Effector CD4-positive, alpha-beta T cell (primary cell): ENCODE results near the gene CPSF6.
"Not testable (repeated sequence)": the region's sequence is repeated elsewhere in the genome, so short reads cannot be mapped to it uniquely, and the experiment has no call there.

ENCODE experiments used
- DNase-seq: peaks from one replicate; pipeline ENCODE4 v3.0.0-alpha.2; 2020
- total RNA-seq: gene quantifications from one replicate; lab custom pipeline; 2026; lab: John Stamatoyannopoulos, UW

Gene CPSF6, protein sequence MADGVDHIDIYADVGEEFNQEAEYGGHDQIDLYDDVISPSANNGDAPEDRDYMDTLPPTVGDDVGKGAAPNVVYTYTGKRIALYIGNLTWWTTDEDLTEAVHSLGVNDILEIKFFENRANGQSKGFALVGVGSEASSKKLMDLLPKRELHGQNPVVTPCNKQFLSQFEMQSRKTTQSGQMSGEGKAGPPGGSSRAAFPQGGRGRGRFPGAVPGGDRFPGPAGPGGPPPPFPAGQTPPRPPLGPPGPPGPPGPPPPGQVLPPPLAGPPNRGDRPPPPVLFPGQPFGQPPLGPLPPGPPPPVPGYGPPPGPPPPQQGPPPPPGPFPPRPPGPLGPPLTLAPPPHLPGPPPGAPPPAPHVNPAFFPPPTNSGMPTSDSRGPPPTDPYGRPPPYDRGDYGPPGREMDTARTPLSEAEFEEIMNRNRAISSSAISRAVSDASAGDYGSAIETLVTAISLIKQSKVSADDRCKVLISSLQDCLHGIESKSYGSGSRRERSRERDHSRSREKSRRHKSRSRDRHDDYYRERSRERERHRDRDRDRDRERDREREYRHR
- total RNA-seq: 169 reads per million, percentile 90 among the genes with 10 or more reads in this experiment

DNA sequence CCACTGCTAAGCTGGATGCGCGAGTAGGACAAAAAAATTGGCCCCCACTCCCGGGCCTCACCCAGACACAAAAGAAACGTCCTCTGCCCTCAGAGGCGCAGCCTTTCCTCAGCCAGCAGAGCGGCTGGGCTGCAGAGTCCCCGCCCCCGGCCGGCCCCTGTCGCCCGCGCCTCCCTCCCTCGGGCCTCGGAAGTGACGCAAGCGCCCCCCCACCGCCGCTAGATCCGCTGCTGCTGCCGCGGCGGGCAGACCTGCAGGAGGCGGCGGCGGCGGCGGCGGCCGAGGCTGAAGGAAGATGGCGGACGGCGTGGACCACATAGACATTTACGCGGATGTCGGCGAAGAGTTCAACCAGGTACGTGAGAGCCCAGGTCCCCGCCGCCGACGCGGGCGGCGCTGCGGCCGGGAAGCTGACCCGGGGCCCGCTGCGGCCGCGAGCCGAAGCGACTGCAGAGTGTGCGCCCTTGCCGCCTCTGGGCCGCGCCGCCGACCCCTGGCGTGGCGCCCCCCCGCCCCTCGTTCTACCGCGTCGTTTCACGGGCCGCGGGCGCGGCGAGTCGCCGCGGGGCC, at the start of gene CPSF6:
Gene CPSF6, plus strand, starts transcription at position 218 of the 570 bp plus-strand sequence. Its CDS starts 78 bp downstream, at position 296.
- DNase-seq: peak; percentile 95

DNA sequence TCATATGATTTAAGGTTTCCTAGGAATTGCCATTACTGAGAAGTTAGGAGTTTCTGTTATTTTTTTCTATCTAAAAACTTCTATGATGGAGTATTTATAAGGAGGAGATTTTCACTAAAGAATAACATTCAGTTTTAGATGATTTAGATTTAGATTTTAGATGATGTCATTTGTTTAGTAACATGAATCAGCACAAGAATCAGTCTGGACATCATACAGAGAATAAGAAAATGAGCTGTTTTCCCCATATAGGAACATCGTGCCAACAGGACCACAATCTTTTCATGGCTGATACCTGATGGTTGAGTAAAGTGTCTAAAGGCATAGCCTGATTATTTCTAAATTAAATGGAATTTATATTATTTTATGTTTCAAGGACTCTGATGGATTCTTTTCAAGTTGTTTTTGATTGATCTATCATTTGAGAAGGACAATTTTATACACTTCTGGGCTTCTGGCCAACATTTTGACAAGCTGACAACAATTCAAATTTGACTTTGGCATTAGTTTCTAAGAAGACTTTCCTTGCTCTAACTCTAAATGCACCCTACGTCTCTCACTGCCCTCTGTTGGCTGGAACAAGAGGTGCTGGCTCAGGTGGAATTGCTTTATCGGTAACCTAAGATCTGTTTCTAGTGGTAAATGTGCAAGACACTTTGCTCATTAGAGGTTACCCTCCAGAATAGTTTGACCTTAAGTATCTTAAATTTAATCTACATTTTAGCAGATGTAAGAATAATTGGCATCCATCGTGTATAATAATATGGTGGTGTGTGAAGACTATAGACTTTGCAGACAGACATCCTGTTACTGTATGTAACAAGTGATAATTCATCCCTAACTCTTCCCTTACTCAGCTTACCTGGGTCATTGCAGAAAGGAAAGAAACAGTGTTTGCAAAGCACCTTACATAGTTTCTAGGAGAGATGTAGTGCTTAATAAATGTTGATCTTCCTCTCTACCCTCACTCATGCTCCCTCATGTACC, 42.8 kb upstream of the CPSF6 start:
- DNase-seq: no peak

DNA sequence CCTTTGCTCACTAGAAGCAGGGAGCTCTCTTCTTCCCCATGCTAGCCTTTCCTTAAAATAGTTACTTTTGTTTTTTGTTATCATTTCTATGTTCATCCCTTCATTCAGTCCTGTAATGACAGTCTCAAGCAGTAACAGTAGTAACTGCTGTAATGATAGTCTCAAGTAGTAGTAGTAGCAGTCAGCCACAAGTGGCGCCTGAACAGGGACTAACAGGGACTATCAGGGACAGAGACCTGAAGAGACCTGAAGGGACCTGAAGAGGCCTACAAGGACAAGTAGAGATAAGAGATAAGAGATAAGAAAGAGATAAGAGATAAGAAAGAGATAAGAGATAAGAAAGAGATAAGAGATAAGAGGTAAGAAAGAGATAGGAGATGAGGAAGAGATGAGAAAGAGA, 39.4 kb upstream of the CPSF6 start:
- not testable (repeated sequence) for DNase-seq

DNA sequence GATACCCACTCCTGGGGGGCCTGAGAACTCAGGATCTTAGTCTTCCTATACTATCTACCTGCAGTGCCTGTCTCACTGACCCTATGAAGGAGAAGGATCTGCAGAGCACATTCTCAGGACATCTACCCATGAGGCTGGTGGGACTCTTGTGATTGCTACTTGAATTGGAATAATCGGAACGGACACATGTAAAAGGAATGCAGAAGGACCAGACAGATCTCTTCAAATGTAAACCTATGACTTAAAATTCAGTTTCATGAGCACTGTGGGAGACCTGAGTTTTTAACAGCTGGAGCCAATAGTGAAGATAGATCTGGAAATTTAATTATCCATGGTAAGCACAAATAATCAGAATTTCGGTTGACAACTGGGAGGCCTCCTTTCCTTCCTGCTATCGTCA, 35.2 kb upstream of the CPSF6 start:
- DNase-seq: no peak

DNA sequence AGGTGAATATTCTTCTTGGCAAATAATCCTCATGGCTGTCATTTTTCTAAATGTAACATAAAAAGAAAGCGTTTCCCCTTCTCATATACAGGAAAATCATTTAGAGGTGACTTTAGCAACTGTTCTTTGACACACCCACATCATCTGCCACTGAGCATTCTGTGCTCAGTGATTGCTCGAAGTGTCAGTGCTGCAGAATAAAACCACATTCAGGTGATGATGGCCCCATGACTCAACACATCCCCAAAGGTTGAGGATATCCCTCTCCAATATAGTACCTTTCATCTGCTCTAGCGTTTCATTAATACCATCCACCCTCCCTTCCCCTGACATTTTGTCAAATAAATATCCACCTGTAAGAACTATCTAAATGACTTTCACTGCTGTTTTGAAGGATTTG, 28.7 kb upstream of the CPSF6 start:
- DNase-seq: no peak

- no peak for DNase-seq
Measured at GRCh38 chr12:69211160-69211559, 28.2 kb upstream of the CPSF6 start.

GRCh38 chr12:69214169-69214568, 25.2 kb upstream of the CPSF6 start:
- no peak for DNase-seq

DNA sequence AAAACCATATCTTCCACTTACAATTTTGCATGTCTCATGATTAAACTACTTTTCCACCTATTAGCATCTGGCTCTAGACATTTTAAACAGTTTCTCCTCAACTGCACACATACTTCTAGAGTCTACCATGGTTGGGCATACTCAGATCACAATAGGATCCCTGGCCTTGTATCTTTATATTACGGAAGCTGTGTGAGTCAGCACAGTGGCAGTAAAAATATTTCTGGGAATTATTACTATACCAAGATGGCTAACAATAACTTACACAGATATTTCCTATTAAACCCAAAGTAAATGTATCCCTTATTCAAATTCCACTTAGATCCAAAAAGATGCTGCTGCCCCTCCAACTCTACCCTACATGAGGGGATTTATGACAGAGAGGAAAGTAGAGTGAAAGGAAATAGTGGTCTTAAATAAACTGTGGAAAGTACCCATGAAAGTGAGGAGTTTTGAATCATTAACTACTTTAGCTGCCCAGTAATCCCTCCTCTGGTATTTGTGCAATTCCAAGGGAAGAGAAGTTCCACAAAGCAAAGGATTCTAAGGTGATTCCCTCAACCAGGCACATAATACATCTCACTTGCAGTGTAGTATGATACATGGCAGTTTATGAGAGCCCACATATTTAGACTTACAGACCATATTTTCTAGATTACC, 14.0 kb upstream of the CPSF6 start:
- DNase-seq: no peak

- no peak for DNase-seq
Measured at GRCh38 chr12:69231479-69231878, 7.9 kb upstream of the CPSF6 start.

DNA sequence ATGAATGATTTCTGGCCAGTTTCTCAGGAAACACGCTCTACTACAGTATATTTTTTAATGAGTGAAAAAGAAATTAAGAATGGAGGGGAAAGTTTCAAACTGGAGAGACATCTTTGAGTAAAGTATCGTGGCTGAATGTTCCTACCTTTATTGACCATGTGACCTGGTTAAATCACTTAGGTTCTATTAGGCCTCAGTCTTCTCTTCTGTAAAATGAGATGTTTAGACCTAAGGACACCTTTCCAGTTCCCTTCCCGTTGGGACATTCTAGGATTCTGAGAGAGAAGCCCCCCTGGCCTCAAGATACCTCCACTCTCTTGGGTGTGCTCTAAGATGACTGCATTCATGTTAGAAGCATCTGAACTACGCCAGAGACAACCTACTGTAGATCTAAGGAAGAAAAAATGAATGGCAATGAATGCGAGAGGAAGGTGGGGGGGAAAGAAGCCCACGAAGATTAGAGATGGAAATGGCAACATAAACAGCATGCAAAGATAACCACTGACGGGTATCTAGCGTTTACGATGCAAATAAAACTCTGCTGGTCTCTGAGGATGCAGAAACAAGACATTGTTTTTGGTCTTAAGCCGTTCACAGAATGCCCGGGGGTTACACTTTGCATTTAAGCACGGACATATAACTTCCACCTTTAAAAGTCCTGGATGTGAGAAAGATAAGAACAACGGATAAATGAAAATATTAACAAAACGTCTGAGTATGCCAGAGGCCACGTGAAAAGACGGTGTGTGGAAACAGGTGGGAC, 599 bp upstream of the CPSF6 start:
- no peak for DNase-seq

- DNase-seq: peak; percentile 40
Measured at GRCh38 chr12:69239922-69240630, 707 bp downstream of the CPSF6 start.

- DNase-seq: peak; percentile 18
Measured at GRCh38 chr12:69240631-69240995, 1.2 kb downstream of the CPSF6 start.

- DNase-seq: no peak
Measured at GRCh38 chr12:69241438-69242092, 2.2 kb downstream of the CPSF6 start.

DNA sequence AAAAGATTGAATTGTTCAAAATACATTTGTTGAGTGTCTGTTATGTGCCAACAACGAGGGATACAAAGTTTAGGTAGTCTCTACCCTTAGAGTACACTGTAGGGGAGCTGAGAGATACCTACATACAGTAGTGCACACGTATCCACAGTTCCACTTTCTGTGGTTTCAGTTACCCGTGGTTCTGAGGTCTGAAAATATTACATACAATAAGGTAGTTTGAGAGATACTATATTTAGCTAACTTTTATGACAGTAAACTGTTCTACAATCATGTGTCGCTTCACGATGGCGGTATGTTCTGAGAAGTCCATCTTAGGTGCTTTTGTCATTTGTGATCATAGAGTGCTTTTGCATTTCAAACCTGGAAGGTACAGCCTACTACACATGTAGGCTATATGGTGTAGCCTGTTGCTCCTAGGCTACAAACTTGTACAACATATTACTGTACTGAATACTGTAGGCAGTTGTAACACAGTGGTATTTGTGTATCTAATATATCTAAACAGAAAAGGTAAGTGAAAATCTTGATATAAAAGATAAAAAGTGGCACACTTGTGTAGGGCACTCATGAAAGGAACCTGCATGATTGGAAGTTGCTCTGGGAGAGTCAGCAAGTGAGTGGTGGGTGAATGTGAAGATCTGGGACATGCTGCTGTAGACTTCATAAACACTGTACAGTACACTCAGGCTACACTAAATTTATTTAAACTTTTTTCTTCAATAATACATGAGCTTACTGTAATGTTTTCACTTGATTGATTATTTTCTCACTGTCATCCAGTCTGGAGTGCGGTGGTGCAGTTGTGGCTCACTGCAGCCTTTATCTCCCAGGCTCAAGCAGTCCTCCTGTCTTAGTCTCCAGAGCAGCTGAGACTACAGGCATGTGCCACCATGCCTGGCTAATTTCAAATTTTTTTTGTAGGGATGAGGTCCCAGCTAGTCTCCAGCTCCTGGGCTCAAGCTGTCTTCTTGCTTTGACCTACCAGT, 4.0 kb downstream of the CPSF6 start:
- DNase-seq: no peak

- no peak for DNase-seq
Measured at GRCh38 chr12:69247268-69248018, 8.1 kb downstream of the CPSF6 start.

DNA sequence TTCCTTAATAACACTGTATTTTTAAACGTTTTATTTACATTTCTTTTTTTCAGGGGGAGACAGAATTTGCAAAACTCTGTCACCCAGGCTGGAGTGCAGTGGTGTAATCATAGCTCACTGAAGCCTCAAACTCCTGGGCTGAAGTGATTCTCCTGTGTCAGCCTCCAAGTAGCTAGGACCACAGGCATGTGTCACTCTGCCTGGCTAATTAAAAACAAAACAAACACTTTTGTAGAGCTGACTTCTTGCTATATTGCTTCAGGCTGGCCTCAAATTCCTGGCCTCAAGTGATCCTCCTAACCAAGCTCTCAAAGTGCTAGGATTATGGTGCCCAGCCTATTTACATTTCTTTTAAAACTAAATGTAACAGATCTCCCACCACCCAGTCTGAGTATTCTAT, 12.7 kb downstream of the CPSF6 start:
- no peak for DNase-seq

DNA sequence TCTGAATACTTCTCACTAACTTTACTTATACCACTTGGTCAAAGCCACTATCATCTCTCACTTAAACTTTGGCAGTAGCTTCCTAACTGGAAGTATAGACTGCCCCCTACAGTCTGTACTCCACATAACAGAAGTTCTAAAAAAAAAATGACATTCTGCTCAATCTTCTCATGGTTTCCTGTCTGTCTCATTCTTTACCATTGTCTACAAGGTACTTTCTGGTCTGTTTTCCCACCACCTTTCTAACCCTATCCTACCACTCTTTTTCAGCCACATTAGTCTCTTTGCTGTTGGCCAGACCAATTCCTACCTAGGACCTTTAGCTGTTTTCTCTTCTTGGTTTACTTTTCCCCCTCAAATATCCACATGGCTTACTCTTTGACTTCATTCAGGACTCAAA, 14.7 kb downstream of the CPSF6 start:
- DNase-seq: peak; percentile 17

DNA sequence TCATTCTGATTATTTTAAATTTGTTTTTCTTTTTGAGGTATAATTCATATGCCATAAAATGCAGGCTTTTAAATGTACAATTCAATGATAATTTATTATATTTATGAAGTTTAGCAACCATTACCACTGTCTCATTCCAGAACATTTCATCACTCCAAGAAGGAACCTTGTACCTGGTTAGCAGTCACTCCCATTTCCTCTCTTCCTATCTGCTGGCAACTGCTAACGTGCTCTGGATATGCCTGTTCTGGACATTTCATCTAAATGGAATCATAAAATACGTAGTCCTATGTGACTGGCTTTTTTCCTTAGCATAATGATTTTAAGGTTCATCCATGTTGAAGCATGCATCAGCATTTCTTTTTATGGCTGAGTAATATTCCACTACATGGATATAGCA, 15.5 kb downstream of the CPSF6 start:
- no peak for DNase-seq
